ENCODE results near the gene OPA3.

Gene OPA3

DNA sequence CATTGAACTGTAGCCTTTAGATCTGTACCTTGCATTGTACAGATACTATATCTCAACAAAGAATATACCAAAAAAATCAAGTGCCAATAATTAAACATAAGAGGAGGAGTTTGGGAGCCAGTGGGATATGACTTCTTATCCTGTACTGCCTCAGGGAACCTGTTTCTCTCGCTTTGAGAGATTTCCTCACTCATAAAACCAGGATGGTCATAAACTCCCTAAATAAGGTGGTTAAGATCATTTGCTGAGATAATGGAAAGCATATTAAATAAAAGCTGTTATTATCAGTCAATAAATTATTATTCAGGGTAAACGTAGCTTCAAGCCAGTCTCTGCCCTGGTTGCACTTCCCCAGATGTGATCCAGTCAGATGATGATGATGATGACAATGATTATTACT is 17.0 kb downstream of the OPA3 start:
- DNase-seq (ENCODE audit: low read depth, low spot score), result no peak

- no peak for DNase-seq (ENCODE audit: low read depth, low spot score)
Measured at GRCh38 chr19:45564131-45564780, 20.3 kb downstream of the OPA3 start.

DNA sequence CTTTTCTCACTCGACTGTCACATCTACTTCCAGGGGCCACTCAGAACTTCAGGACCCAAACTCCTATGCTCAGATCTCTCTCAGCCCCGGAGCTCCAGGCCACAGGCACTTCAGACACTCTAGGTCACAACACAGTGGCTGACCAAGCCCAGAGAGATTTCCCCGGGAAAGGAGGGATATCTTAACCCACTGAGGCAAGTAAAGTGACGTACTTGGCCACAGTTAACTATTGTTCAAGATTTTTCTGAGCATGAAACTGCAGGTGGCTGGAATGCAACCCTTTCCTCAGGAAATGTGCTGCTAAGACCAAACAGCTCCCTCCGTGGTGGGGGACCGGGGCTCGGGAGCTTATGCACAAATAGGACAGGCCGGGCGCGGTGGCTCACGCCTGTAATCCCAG is 23.9 kb downstream of the OPA3 start:
- DNase-seq (ENCODE audit: low read depth, low spot score), result no peak

DNA sequence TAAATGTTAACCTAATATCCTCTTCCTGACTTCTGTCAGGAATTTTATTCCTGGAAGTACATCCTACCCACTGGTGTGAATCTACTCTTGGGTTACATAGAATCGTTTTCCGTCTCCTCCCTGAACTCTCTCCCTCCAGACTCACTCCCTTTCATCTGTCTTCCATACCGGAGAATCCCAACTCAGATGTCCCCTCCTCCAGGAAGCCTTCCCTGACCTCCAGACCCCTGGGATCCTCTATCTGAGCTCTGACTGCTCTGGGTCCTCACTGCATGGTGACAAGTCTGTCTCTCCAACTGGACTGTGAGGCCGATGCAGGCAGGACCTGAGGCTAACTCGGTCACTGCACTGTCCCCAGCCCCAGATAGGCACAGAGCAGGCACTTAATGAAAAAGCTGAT is 24.6 kb downstream of the OPA3 start:
- DNase-seq (ENCODE audit: low read depth, low spot score), result no peak

DNA sequence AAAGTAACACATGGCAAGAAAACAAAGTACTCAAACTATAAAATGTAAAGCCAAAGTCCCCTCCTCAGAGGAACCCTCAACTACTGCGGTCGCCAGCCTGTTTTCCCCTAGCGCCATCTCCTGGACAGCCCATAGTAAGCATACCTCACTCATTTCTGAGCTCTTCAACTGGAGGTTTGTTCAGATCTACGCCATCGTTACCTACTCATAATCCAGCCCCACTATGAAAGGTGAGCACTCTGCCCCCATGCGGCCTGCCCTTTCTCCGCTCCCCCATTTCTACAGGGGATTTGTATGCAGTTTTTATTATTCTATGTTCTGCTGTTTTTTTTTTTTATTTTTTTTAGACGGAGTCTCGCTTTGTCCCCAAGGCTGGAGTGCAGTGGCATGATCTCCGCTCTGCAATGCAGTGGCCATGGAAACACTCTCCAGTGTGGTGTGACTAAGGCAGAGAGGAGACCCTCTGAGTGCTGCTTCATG is 26.2 kb downstream of the OPA3 start:
- DNase-seq (ENCODE audit: low read depth, low spot score), result peak; percentile 30

DNA sequence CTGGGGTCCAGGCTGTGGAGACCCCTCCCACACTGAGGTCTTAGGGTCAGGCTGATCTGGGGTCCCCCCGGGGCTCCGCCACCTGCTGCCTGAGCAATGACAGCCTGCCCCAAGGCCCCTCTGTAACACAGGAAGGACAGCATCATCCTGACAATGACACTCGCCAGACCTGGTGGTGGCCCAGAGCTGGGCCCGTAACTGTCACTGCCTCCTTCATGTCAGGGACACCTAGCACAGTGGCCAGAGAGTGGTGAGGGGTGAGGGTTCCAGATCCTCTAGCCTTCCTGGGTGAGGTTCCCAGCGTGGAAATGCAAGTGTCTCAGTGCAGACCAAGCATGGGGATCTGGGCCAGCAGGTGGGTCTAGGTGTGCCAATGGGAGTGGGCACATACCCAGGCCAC is 27.8 kb downstream of the OPA3 start:
- DNase-seq (ENCODE audit: low read depth, low spot score), result no peak

DNA sequence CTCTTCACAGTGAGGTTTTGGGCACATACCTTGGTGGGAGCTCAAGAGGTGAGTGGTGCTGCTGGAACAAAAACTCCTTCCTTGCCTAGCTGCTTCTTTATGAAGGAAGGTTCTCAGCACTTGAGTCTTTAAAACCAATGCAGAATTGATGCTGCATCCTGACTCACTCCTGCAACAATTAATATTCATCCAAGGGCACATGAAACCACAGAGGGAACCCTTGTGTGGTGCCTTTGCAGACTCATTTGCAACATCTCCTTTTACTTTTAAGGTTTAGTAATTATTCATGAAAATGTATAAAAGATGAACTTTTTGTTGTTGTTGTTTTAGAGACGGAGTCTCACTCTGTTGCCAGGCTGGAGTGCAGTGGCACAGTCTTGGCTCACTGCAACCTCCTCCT is 30.1 kb downstream of the OPA3 start:
- DNase-seq (ENCODE audit: low read depth, low spot score), result no peak

DNA sequence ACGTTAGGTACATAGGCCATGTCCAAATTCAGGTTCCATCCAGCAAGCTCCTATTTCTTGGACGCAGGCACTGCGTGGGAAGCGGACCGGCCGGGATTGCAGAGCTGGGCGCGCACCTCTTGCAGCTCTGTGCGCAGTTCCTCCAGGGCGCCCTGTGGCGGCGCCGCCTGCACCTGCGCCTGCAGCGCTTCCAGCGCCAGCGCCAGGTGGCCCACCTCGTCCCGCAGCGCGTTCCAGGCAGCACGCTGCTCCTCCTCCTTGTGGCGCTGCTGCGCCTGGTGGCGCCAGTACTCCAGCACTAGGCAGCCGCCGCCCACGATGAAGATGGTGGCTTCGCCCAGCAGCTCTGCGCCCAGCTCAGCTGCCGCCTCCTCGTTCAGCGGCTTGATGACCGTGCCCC is 31.1 kb downstream of the OPA3 start:
- DNase-seq (ENCODE audit: low read depth, low spot score), result no peak

- DNase-seq (ENCODE audit: low read depth, low spot score), result no peak
Measured at GRCh38 chr19:45547965-45548609, 36.5 kb downstream of the OPA3 start.

- DNase-seq (ENCODE audit: low read depth, low spot score), result no peak
Measured at GRCh38 chr19:45547211-45547770, 37.3 kb downstream of the OPA3 start.

- DNase-seq (ENCODE audit: low read depth, low spot score), result no peak
Measured at GRCh38 chr19:45542234-45542668, 42.4 kb downstream of the OPA3 start.

DNA sequence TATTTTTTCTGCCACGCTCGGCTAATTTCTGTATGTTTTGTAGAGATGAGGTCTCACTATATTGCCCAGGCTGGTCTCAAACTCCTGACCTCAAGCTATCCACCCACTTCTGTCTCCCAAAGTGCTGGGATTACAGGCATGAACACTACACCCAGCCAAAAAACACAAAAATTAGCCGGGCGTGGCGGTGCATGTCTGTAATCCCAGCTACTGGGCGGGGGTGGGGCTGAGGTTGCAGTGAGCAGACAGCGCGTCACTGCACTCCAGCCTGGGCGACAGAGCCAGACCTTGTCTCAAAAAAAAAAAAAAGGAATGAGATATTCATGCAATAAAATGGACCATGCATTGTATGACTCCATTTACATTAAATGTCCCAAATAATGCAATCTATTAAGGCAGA is 45.1 kb downstream of the OPA3 start:
- no peak for DNase-seq (ENCODE audit: low read depth, low spot score)

DNA sequence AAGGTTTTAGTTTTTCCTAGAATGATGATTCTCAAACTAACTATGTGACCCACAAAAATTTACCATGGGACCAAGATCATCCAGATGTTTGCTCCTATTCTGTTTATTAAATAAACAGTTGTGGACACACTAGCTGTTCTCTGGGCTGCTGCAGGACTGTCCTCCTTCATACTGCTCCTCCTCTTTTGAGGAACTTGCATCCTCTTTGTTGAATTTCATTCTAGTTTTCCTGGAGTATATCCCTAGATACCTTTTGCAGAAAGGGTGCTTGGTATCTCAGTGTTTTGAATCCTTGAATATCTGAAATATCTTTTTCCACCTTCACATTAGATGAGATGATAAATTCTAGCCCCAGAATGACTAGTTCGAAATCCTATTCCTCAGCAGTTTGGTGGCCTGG is 53.3 kb downstream of the OPA3 start:
- DNase-seq (ENCODE audit: low read depth, low spot score), result no peak

GRCh38 chr19:45529420-45529785 is 55.2 kb downstream of the OPA3 start:
- no peak for DNase-seq (ENCODE audit: low read depth, low spot score)

DNA sequence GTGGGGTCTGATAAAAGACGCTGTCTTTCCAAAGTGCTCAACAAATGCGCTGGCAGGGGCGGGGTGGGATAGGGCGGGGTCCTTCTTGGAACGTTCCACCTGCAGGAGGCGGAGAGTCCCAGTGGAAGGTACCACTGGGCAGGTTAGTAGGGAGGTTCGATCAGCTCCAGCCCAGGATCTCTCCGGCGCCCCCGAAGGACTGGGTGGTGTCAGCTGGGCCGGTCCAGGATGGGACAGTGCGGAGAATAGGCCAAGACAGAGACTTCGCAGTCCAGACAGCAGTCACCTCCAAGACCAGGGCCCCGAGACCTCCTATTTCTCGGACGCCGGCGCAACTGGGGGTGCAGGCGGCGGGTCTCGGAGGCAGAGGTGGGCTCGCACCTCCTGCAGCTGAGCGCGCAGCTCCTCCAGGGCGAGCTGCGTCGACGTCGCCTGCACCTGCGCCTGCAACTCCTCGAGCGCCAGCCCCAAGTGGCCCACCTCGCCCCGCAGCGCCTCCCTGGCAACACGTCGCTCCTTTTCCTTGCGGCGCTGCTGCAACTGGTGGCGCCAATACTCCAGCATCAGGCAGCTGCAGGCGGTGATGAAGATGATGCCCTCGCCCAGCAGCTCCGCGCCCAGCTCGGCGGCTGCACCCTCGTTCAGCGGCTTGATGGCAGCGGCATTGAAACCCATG is 55.7 kb downstream of the OPA3 start:
- DNase-seq (ENCODE audit: low read depth, low spot score), result no peak

DNA sequence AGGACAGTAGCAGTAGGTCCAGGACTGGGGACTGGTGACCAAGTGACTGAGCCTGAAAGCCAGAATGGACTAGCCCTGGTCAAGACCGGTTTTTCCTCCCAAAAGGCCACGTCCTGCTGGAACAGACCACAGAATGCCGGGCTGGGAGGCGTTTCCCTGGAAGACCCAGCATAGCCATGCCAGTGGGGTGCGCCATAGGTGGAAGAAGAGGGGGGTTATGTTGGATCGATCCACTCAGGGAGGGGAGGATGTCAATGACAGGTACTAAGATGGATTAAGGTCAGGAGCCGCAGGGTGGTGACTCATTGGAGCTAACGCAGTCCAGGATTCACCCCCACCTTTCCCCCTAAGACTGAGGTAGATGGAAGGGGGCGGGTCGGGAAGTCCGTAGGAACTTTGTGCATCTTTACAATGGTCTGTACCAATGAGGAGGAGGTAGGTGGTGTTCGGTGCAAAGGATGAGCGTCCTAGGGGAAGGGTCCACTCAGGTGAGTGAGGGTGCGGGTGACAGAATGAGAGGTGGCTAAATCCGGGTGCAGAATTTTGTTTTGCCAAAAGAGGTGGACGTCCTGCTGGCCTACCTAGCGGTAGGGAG is 56.4 kb downstream of the OPA3 start:
- DNase-seq (ENCODE audit: low read depth, low spot score), result no peak

GRCh38 chr19:45527731-45528130 is 56.9 kb downstream of the OPA3 start:
- no peak for DNase-seq (ENCODE audit: low read depth, low spot score)

- no peak for DNase-seq (ENCODE audit: low read depth, low spot score)
Measured at GRCh38 chr19:45526971-45527370, 57.6 kb downstream of the OPA3 start.

DNA sequence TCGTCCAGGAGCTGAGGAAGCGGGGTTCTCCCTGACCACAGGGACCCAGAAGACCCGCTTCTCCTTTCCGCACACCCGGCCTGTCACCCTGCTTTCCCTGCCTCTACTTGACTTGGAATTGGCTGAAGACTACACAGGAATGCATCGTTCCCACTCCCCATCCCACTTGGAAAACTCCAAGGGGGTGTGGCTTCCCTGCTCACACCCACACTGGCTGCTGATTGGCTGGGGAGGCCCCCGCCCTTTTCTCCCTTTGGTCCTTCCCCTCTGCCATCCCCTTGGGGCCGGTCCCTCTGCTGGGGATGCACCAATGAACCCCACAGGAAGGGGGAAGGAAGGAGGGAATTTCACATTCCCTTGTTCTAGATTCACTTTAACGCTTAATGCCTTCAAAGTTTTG is 58.5 kb downstream of the OPA3 start:
- no peak for DNase-seq (ENCODE audit: low read depth, low spot score)

DNA sequence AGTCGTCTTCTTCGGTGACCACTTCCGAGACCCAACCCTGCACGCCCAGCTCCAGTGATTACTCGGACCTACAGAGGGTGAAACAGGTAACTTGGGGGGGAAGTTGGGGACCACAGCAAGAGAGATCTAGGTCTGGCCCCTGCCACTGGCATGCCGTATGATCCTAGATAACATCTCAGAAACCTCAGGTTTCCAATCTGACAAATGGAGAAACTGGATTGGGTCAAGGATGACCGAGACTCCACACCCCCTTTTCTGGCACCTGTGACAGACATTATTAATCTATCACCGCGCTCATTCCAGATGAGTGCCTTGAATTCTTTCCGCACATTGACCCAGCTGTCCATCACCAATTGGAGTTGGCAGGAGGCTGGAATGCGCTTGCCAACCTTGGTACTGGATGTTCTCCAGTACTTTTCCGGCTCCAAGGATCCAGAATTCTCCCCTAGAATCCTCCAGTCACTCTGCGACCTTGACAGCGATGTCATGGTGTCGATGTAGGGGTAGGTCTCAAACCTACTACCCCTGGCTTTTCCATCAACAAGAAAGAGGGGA is 60.0 kb downstream of the OPA3 start:
- DNase-seq (ENCODE audit: low read depth, low spot score), result no peak

GRCh38 chr19:45523642-45524256 is 60.9 kb downstream of the OPA3 start:
- DNase-seq (ENCODE audit: low read depth, low spot score), result peak; percentile 48
